HepG2 (cell line): ENCODE results near the gene CLEC7A.

Source experiments
- CEBPG ChIP-seq: IDR thresholded peaks from 2 replicates; pipeline ENCODE4 v1.6.1; 2016
- CENPT ChIP-seq: sonication (generic); formaldehyde crosslinking; IDR thresholded peaks from 2 replicates; pipeline ENCODE4 v1.8.0; 2022; ENCODE audit warnings: low read depth, mild to moderate bottlenecking, moderate library complexity, missing genetic modification reagents
- CTCF ChIP-seq: sonication (generic); formaldehyde crosslinking; IDR thresholded peaks from 2 replicates; pipeline ENCODE4 v1.5.0; 2020; ENCODE audit warnings: mild to moderate bottlenecking, missing genetic modification reagents, moderate library complexity
- ELF1 ChIP-seq: sonication (generic); formaldehyde crosslinking; IDR thresholded peaks from 2 replicates; pipeline ENCODE4 v1.4.0; 2020; ENCODE audit warnings: missing genetic modification reagents
- HOMEZ ChIP-seq: IDR thresholded peaks from 2 replicates; pipeline ENCODE4 v1.6.1; 2016; ENCODE audit warnings: low read depth
- PAWR ChIP-seq: sonication (generic); formaldehyde crosslinking; IDR thresholded peaks from 2 replicates; pipeline ENCODE4 v1.4.0; 2020; ENCODE audit warnings: missing genetic modification reagents, mild to moderate bottlenecking, borderline replicate concordance
- RAD21 ChIP-seq: fragments of 450-650 bp; formaldehyde crosslinking; IDR thresholded peaks from 2 replicates; pipeline ENCODE4 v1.5.0; 2020; ENCODE audit warnings: mild to moderate bottlenecking
- RELA ChIP-seq: sonication (generic); formaldehyde crosslinking; IDR thresholded peaks from 2 replicates; pipeline ENCODE4 v1.4.0; 2020; ENCODE audit warnings: missing genetic modification reagents
- ZBTB1 ChIP-seq: sonication (generic); formaldehyde crosslinking; IDR thresholded peaks from 2 replicates; pipeline ENCODE4 v1.4.0; 2020; ENCODE audit warnings: missing genetic modification reagents, borderline replicate concordance
- ZBTB33 ChIP-seq: sonication (generic); formaldehyde crosslinking; IDR thresholded peaks from 2 replicates; pipeline ENCODE4 v1.4.0; 2020; ENCODE audit warnings: missing genetic modification reagents
- ZBTB7A ChIP-seq: sonication (generic); formaldehyde crosslinking; IDR thresholded peaks from 2 replicates; pipeline ENCODE4 v1.8.0; 2022; ENCODE audit warnings: mild to moderate bottlenecking, missing genetic modification reagents
- ZNF12 ChIP-seq: sonication (generic); formaldehyde crosslinking; IDR thresholded peaks from 2 replicates; pipeline ENCODE4 v1.5.0; 2020; ENCODE audit warnings: missing genetic modification reagents
- ZNF256 ChIP-seq: sonication (generic); formaldehyde crosslinking; conservative IDR thresholded peaks from 2 replicates; pipeline ENCODE4 v1.4.0; 2020; ENCODE audit warnings: missing genetic modification reagents
- ZNF674 ChIP-seq: sonication (generic); formaldehyde crosslinking; IDR thresholded peaks from 2 replicates; pipeline ENCODE4 v1.5.0; 2020; ENCODE audit warnings: low read depth, mild to moderate bottlenecking, missing genetic modification reagents

GRCh38 chr12:10154145-10154496 is 24.1 kb upstream of the CLEC7A start:
- no peak for TF ChIP-seq ZNF674 (CRISPR knock-in tag)
- no peak for TF ChIP-seq CTCF (CRISPR knock-in tag)
- no peak for TF ChIP-seq ZBTB1 (CRISPR knock-in tag)
- no peak for TF ChIP-seq RELA (CRISPR knock-in tag)
- no peak for TF ChIP-seq ZNF256 (CRISPR knock-in tag)
- TF ChIP-seq RAD21 (CRISPR knock-in tag): no peak
- TF ChIP-seq CEBPG (CRISPR knock-in tag): no peak
- TF ChIP-seq ZNF12 (CRISPR knock-in tag): no peak
- TF ChIP-seq HOMEZ (CRISPR knock-in tag): no peak
- TF ChIP-seq ELF1: no peak
- no peak for TF ChIP-seq CENPT (CRISPR knock-in tag)
- no peak for TF ChIP-seq ZBTB7A (CRISPR knock-in tag)
- TF ChIP-seq PAWR (CRISPR knock-in tag): no peak
- no peak for TF ChIP-seq ZBTB33 (CRISPR knock-in tag)
